Anterior cingulate cortex (tissue), 58 donors: ENCODE results near the gene IQSEC3.

Source experiments
- DNase-seq, 58 donors: peaks; one replicate each; lab custom pipeline; 2025; lab: John Stamatoyannopoulos, UW

IQSEC3 gene

GRCh38 chr12:224330-224729 lies 157.8 kb downstream of the IQSEC3 start:
- no peak for DNase-seq

DNA sequence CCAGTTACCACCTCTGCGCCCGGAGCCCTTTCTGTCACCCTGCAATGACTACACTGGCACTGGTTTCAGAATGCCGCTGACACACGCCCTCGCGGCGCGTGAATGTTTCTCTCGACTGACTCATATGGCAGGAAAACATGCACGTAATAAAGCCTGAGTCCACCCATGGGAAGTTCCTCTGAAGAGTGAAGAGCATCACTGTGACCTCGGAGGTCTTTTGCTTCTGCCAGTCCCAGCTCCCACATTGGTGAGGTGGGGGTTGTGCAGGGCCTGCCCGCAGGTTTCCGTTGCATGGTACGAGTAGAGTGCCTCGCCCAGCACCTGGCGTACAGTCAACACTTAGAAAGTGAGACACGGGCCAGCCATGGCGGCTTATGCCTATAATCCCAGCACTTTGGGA lies 158.4 kb downstream of the IQSEC3 start:
- no peak for DNase-seq

DNA sequence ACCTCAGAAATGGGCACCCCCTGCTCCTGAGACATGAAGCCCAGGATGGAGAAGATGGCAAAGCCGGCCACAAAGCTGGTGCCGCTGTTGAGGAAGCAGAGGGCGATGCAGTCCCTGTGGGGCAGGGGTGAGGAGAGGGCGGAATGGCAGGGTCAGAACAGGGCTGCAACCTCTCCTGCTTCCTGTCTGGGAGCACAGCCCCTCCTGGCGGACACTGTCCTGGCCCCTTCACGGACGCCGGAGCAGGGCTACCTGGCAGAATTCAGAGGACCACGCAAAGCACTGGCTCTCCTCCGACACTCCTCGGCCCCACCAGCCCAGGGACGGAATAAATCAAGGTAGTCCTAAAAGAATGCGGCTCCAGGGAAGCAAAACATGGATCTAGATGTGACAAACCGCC lies 159.8 kb downstream of the IQSEC3 start:
- no peak for DNase-seq

DNA sequence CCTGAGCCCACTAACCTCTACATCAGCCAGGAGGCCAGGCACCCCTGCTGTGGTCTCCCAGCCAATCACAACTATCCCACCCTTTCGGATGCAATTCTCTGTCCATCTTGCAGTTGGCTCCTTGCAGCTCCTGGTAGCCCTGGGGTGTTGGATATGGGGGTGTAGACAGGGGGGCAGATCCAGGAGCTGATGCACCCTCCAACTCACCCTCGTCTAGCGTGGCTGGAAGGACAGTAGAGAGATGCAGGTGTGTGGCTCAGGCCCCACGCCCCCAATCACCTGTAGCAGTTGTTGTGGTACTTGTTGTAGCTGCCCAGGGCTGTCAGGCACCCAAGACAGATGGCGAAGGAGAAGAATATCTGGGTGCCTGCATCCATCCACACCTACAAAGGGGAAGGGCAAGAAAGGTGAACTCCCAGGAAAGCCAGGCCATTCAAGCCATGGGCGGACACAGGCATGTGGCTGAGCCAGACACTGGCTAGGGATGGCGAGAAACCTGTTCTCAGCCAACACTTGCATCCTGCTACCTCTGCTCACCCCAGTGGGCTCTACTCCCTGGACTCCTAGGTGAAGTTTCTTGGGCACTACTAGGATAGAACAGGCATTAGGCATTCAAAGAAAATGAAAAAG lies 160.8 kb downstream of the IQSEC3 start:
- DNase-seq, result no peak
